ENCODE measurements around the gene TOGARAM1. TPM values are rescaled to one million over a fixed set of nuclear protein-coding genes. Genes with fewer than 3 reads are reported as not detected.

Gene TOGARAM1
- total RNA-seq, 1 experiment from 2014 or later = 15.1 TPM

DNA sequence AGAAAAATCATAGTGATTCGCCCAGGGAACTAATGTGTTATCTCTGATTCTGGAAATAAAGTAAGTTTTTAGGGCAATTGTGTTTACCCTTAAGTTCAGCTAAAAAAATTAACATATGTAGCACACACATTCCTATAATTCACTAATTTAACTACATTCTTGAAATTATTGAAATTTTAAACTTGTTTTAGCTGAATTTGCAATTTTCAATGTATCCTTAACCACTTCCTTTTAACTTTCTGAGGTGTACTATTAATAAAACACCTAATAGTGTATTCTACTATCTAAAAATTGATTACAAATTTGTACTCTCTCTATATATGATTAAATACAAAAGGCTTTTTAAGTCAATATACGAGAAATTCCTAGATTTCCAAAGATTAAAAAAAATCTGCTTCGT, 2.5 kb upstream of the TOGARAM1 start:
- Mint-ChIP-seq H3K27ac (ENCODE audit: unreplicated experiment) (peak overlapping the region; percentile 47), H3K27me3 (ENCODE audit: unreplicated experiment) (no peaks in the 10 kb centered on the region), H3K4me3 (ENCODE audit: low read depth, unreplicated experiment) (no peak overlapping the region), H3K4me1 (ENCODE audit: low read depth, unreplicated experiment) (peaks cover 15% of the 10 kb centered on the region), H3K36me3 (ENCODE audit: insufficient read depth, unreplicated experiment) (peaks cover 6% of the 10 kb centered on the region), H3K9me3 (ENCODE audit: low read depth, unreplicated experiment) (no peaks in the 10 kb centered on the region)
- BruUV-seq (replicated peaks) = no TSS peak
- TF ChIP-seq, protein P1, sequence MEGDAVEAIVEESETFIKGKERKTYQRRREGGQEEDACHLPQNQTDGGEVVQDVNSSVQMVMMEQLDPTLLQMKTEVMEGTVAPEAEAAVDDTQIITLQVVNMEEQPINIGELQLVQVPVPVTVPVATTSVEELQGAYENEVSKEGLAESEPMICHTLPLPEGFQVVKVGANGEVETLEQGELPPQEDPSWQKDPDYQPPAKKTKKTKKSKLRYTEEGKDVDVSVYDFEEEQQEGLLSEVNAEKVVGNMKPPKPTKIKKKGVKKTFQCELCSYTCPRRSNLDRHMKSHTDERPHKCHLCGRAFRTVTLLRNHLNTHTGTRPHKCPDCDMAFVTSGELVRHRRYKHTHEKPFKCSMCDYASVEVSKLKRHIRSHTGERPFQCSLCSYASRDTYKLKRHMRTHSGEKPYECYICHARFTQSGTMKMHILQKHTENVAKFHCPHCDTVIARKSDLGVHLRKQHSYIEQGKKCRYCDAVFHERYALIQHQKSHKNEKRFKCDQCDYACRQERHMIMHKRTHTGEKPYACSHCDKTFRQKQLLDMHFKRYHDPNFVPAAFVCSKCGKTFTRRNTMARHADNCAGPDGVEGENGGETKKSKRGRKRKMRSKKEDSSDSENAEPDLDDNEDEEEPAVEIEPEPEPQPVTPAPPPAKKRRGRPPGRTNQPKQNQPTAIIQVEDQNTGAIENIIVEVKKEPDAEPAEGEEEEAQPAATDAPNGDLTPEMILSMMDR (IDR thresholded peaks at IDR 0.05; ENCODE audit: unreplicated experiment) = no peak
- CTCF ChIA-PET = no interaction called here
- intact Hi-C loops (cut with micrococcal nuclease; ENCODE audit: unreplicated experiment) = no loop called here
- no peak for DNase-seq

DNA sequence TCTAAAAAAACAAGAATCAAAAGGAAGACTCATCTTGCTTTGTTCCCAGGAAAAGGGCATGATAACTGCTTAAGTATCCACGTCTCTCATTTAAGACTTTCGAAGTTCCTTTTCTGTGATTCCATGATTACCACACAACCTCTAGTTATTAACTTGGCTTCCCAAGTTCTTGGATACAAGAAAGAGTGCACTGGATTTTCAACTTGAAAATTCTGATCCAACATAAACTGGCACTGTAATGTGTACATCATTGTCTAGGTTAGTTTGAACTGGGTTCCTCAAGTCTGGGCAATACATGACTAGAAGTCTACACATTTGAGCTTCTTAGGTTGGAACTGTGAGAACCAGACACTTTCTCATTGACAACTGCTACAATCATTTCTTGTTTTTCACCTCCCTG, 1.8 kb upstream of the TOGARAM1 start:
- CTCF ChIA-PET = interaction anchor here (0.5 kb wide), 1 partner anchor 28 kb away, joined by 5 read pairs; no protein-coding TSS in a partner anchor
- TF ChIP-seq, protein P1 (IDR thresholded peaks at IDR 0.05; ENCODE audit: unreplicated experiment) = no peak
- no peak for DNase-seq

DNA sequence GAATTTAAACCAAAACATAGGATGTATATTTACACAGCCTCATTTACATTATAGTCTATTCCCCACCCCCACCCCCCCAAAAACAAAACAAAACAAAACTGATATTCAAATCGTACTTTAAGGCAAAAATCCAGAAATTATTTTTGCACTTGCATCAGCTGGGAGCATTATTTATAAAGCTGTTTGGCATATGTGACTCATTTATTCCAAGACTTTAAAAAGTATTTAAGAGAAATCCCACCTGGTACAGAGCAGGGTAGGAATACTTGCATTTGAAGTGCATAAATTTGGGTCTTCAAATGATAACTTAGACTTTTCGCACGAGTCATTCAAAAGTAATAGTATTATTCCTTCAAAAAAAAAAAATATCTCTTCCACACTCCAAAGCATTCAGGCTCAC, 1.3 kb upstream of the TOGARAM1 start:
- BruUV-seq (replicated peaks) = no TSS peak
- peak overlapping the region; percentile 47 for H3K27ac Mint-ChIP-seq (ENCODE audit: unreplicated experiment)
- TF ChIP-seq, protein P1 (IDR thresholded peaks at IDR 0.05; ENCODE audit: unreplicated experiment) = no peak
- H3K36me3 Mint-ChIP-seq (ENCODE audit: insufficient read depth, unreplicated experiment) = peaks cover 6% of the 10 kb centered on the region
- intact Hi-C loops (cut with micrococcal nuclease; ENCODE audit: unreplicated experiment) = loop anchor here (2.0 kb wide), 1 partner anchor 174 kb away; the partner anchor contains the start of genes FANCM and FKBP3
- H3K9me3 Mint-ChIP-seq (ENCODE audit: low read depth, unreplicated experiment) = no peaks in the 10 kb centered on the region
- H3K4me3 Mint-ChIP-seq (ENCODE audit: low read depth, unreplicated experiment) = no peak overlapping the region
- no peak for DNase-seq
- H3K4me1 Mint-ChIP-seq (ENCODE audit: low read depth, unreplicated experiment) = peaks cover 15% of the 10 kb centered on the region
- H3K27me3 Mint-ChIP-seq (ENCODE audit: unreplicated experiment) = no peaks in the 10 kb centered on the region
- CTCF ChIA-PET = interaction anchor here (0.5 kb wide), 1 partner anchor 29 kb away, joined by 5 read pairs; no protein-coding TSS in a partner anchor

More for the DNA sequence above, 1.8 kb upstream of the TOGARAM1 start:
- Mint-ChIP-seq H3K9me3 (ENCODE audit: low read depth, unreplicated experiment) (no peaks in the 10 kb centered on the region), H3K36me3 (ENCODE audit: insufficient read depth, unreplicated experiment) (peaks cover 6% of the 10 kb centered on the region), H3K4me3 (ENCODE audit: low read depth, unreplicated experiment) (no peak overlapping the region), H3K4me1 (ENCODE audit: low read depth, unreplicated experiment) (peaks cover 15% of the 10 kb centered on the region), H3K27me3 (ENCODE audit: unreplicated experiment) (no peaks in the 10 kb centered on the region), H3K27ac (ENCODE audit: unreplicated experiment) (peak overlapping the region; percentile 47)
- intact Hi-C loops (cut with micrococcal nuclease; ENCODE audit: unreplicated experiment) = loop anchor here (2.0 kb wide), 1 partner anchor 175 kb away; the partner anchor contains the start of genes FANCM and FKBP3
- no TSS peak for BruUV-seq (replicated peaks)

DNA sequence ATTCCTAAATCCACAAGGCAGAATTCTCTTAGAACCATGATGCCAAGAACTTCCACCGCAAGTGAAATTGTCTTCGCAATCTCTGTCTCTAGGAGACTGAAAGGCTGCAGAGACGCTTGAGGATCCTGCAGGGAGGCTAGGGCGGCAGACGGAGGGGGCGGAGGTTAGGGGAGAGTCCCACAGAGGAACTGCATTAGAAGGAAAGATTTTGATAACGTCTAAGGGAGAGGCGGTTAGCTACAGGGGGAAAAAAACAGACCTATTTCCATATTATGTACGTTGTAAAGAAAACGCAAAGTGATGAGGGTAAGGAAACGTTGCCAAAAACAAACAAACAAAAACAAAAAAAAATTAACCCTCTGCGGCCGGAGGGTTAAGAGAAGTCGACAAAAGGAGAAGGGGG, 838 bp upstream of the TOGARAM1 start:
- DNase-seq = peak; percentile 45
- Mint-ChIP-seq H3K4me3 (ENCODE audit: low read depth, unreplicated experiment) (no peak overlapping the region), H3K9me3 (ENCODE audit: low read depth, unreplicated experiment) (no peaks in the 10 kb centered on the region), H3K36me3 (ENCODE audit: insufficient read depth, unreplicated experiment) (peaks cover 10% of the 10 kb centered on the region), H3K27me3 (ENCODE audit: unreplicated experiment) (no peaks in the 10 kb centered on the region), H3K4me1 (ENCODE audit: low read depth, unreplicated experiment) (peaks cover 15% of the 10 kb centered on the region), H3K27ac (ENCODE audit: unreplicated experiment) (no peak overlapping the region)
- TSS peak; percentile 58 for BruUV-seq (replicated peaks)
- CTCF ChIA-PET = interaction anchor here (1.1 to 1.4 kb wide), 2 partner anchors 48 to 115 kb away, joined by 3 to 4 read pairs; no protein-coding TSS in a partner anchor
- intact Hi-C loops (cut with micrococcal nuclease; ENCODE audit: unreplicated experiment) = loop anchor here (2.0 kb wide), 1 partner anchor 174 kb away; the partner anchor contains the start of genes FANCM and FKBP3
- TF ChIP-seq, protein P1 (IDR thresholded peaks at IDR 0.05; ENCODE audit: unreplicated experiment) = no peak

All from Calu3 (cell line).